HCT116 (cell line): ENCODE results near the gene RARB. TPM values are rescaled to one million over a fixed set of nuclear protein-coding genes. Genes with fewer than 3 reads are reported as not detected.

Source experiments
- ATAC-seq: fragments of 200-7000 bp; cut with Tn5 transposase; 2 replicates; pipeline ENCODE4 v1.9.1; 2020; ENCODE audit warnings: mild to moderate bottlenecking, moderate library complexity
- BruUV-seq: library from RNA; stranded (reverse); fragments of 400-500 nt; replicated peaks from 2 replicates; lab custom pipeline; 2021; lab: Mats Ljungman, UMichigan
- CTCF ChIA-PET: fragments of 300-600 bp; sonication (Branson Sonifier 250); formaldehyde crosslinking; loops from one replicate; lab custom pipeline; 2021; ENCODE audit warnings: antibody characterized with exemption; lab: Charles Lee
- POLR2A ChIA-PET: fragments of 300-600, 350-600 bp; sonication (Branson Sonifier 250); formaldehyde crosslinking; loops from one replicate; lab custom pipeline; 2021; ENCODE audit warnings: antibody characterized with exemption; lab: Charles Lee
- RAD21 ChIA-PET, 2 experiments: fragments of 300-600 bp; sonication (Branson Sonifier 250); formaldehyde crosslinking; loops; one replicate each; lab custom pipeline; 2023; ENCODE audit warnings: low total read pairs in 2 of 2; ENCODE audit not compliant: uncharacterized antibody in 2 of 2, unreplicated experiment in 2 of 2, low non-redundant PET in 1 of 2; lab: Charles Lee
- DNase-seq: peaks from one replicate; pipeline ENCODE4 v3.0.0-alpha.2; 2010; ENCODE audit warnings: low read depth, low spot score
- H2AFZ ChIP-seq: fragments of 200-600 bp; shearing (Covaris generic), sonication (generic); 2 replicates; pipeline ENCODE4 v1.6.1; 2017; ENCODE audit warnings: low read depth, mixed run types, mixed read lengths, antibody characterized with exemption, low read length; ENCODE audit not compliant: poor library complexity, severe bottlenecking
- H3K27ac ChIP-seq: 2 replicates; pipeline ENCODE4 v1.5.1; 2012; ENCODE audit warnings: low read depth, low read length
- H3K27me3 ChIP-seq: fragments of 200-600 bp; sonication (generic); 2 replicates; pipeline ENCODE4 v1.6.1; 2016; ENCODE audit warnings: mixed run types, low read length, mixed read lengths; ENCODE audit not compliant: insufficient read depth
- H3K36me3 ChIP-seq, 2 experiments: fragments of 200-500 bp in 1 of 2; fragments of 200-600 bp in 1 of 2; sonication (Bioruptor generic) in 1 of 2; sonication (generic) in 1 of 2; 2 replicates each; pipeline versions ENCODE4 v1.5.1 to v1.6.1; 2014 to 2016; ENCODE audit warnings: low read length in 2 of 2, inconsistent platforms in 1 of 2, mixed read lengths in 1 of 2, mixed run types in 1 of 2; ENCODE audit not compliant: insufficient read depth in 2 of 2, control insufficient read depth in 1 of 2
- H3K4me1 ChIP-seq, 2 experiments: fragments of 200-600 bp in 1 of 2; sonication (generic) in 1 of 2; 2 replicates each; pipeline versions ENCODE4 v1.5.1 to v1.6.1; 2012 to 2017; ENCODE audit warnings: low read length in 2 of 2, inconsistent platforms in 1 of 2, mild to moderate bottlenecking in 1 of 2, mixed read lengths in 1 of 2, mixed run types in 1 of 2, moderate library complexity in 1 of 2; ENCODE audit not compliant: insufficient read depth in 2 of 2, control insufficient read depth in 1 of 2
- H3K4me2 ChIP-seq: fragments of 200-600 bp; sonication (generic); 2 replicates; pipeline ENCODE4 v1.6.1; 2017; ENCODE audit warnings: mixed run types, low read length, mixed read lengths
- H3K4me3 ChIP-seq, 2 experiments: fragments of 200-600 bp in 1 of 2; sonication (generic) in 1 of 2; replicated peaks in 1 of 2; 2 replicates each; pipeline ENCODE4 v1.5.1; 2011 to 2016; ENCODE audit warnings: low read length in 2 of 2, control low read depth in 1 of 2, low read depth in 1 of 2, mild to moderate bottlenecking in 1 of 2, mixed read lengths in 1 of 2, mixed run types in 1 of 2
- H3K79me2 ChIP-seq: fragments of 200-600 bp; sonication (generic); 2 replicates; pipeline ENCODE4 v1.6.1; 2017; ENCODE audit warnings: mild to moderate bottlenecking, mixed run types, low read length, moderate library complexity, mixed read lengths; ENCODE audit not compliant: insufficient read depth
- H3K9ac ChIP-seq: fragments of 200-600 bp; sonication (generic); 2 replicates; pipeline ENCODE4 v1.6.1; 2016; ENCODE audit warnings: low read length, mixed read lengths
- H3K9me2 ChIP-seq: fragments of 200-600 bp; sonication (generic), shearing (Covaris generic); 2 replicates; pipeline ENCODE4 v1.6.1; 2017; ENCODE audit warnings: mixed run types, mild to moderate bottlenecking, moderate library complexity; ENCODE audit not compliant: insufficient read depth
- H3K9me3 ChIP-seq, 2 experiments: fragments of 200-500 bp in 1 of 2; fragments of 200-600 bp in 1 of 2; sonication (Bioruptor generic) in 1 of 2; sonication (generic) in 1 of 2; 2 replicates each; pipeline ENCODE4 v1.6.1; 2014 to 2017; ENCODE audit warnings: low read length in 2 of 2, mixed read lengths in 2 of 2, inconsistent platforms in 1 of 2, low read depth in 1 of 2, mild to moderate bottlenecking in 1 of 2, mixed run types in 1 of 2, moderate library complexity in 1 of 2; ENCODE audit not compliant: control insufficient read depth in 1 of 2, insufficient read depth in 1 of 2
- H4K20me1 ChIP-seq: fragments of 200-600 bp; sonication (generic), shearing (Covaris generic); 2 replicates; pipeline ENCODE4 v1.6.1; 2017; ENCODE audit warnings: mixed run types, mild to moderate bottlenecking, moderate library complexity; ENCODE audit not compliant: insufficient read depth
- CBX3 ChIP-seq: IDR thresholded peaks from 2 replicates; pipeline ENCODE4 v1.6.1; 2012; ENCODE audit warnings: low read depth
- CEBPB ChIP-seq: IDR thresholded peaks from 2 replicates; pipeline ENCODE4 v1.6.1; 2012; ENCODE audit warnings: low read depth
- EGR1 ChIP-seq: IDR thresholded peaks from 2 replicates; pipeline ENCODE4 v1.6.1; 2012; ENCODE audit warnings: low read depth
- ELF1 ChIP-seq: IDR thresholded peaks from 2 replicates; pipeline ENCODE4 v1.6.1; 2012; ENCODE audit warnings: low read depth, borderline replicate concordance
- EZH2 ChIP-seq: fragments of 200-600 bp; sonication (generic); IDR thresholded peaks from 2 replicates; pipeline ENCODE4 v1.6.1; 2017; ENCODE audit warnings: antibody characterized with exemption, mixed run types
- EZH2phosphoT487 ChIP-seq: fragments of 200-600 bp; IDR thresholded peaks from 2 replicates; pipeline ENCODE4 v1.6.1; 2018; ENCODE audit warnings: antibody characterized with exemption, borderline replicate concordance
- MAX ChIP-seq: IDR thresholded peaks from 2 replicates; pipeline ENCODE4 v1.6.1; 2012
- POLR2A ChIP-seq: IDR thresholded peaks from 2 replicates; pipeline ENCODE4 v1.7.0; 2011; ENCODE audit warnings: borderline replicate concordance; ENCODE audit not compliant: insufficient read depth, insufficient read length; ENCODE audit errors: extremely low read depth
- POLR2AphosphoS5 ChIP-seq: IDR thresholded peaks from 2 replicates; pipeline ENCODE4 v1.6.1; 2011; ENCODE audit warnings: mild to moderate bottlenecking, low read depth, low read length, moderate library complexity
- RAD21 ChIP-seq: IDR thresholded peaks from 2 replicates; pipeline ENCODE4 v1.6.1; 2012; ENCODE audit warnings: low read depth, mild to moderate bottlenecking
- REST ChIP-seq: IDR thresholded peaks from 2 replicates; pipeline ENCODE4 v1.6.1; 2012; ENCODE audit warnings: low read depth
- SIN3A ChIP-seq: IDR thresholded peaks from 2 replicates; pipeline ENCODE4 v1.6.1; 2012; ENCODE audit warnings: low read depth
- SP1 ChIP-seq: IDR thresholded peaks from 2 replicates; pipeline ENCODE4 v1.6.1; 2012; ENCODE audit warnings: low read depth
- SRF ChIP-seq: IDR thresholded peaks from 2 replicates; pipeline ENCODE4 v1.6.1; 2012; ENCODE audit warnings: low read depth
- TCF7L2 ChIP-seq: IDR thresholded peaks from 2 replicates; pipeline ENCODE4 v1.7.0; 2011; ENCODE audit warnings: borderline replicate concordance, inconsistent platforms; ENCODE audit not compliant: insufficient read depth, insufficient read length; ENCODE audit errors: extremely low read depth
- ZFX ChIP-seq: fragments of 450-650 bp; IDR thresholded peaks from 2 replicates; pipeline ENCODE4 v1.6.1; 2017
- intact Hi-C: fragments of 100-400 bp; cut with micrococcal nuclease; formaldehyde crosslinking; loops from 2 replicates; pipeline ENCODE4 v1.10.0; 2022
- total RNA-seq: library from RNA; stranded (reverse); gene quantifications from one replicate; pipeline ENCODE4 v1.2.1, GENCODE V29; 2021; ENCODE audit not compliant: unreplicated experiment

Gene RARB
- total RNA-seq, 1 experiment from 2014 or later, result not detected

GRCh38 chr3:25474052-25474451 is 46.0 kb downstream of the RARB start:
- RAD21 ChIA-PET, result no interaction called here
- Histone ChIP-seq H3K9ac (no peak overlapping the region), H3K27me3 (peaks cover 49% of the 10 kb centered on the region), H3K27ac (no peak overlapping the region), H3K4me1 (no peaks in the 10 kb centered on the region), H3K4me3 (no peak overlapping the region), H3K9me2 (no peaks in the 10 kb centered on the region), H3K79me2 (no peaks in the 10 kb centered on the region), H3K36me3 (no peaks in the 10 kb centered on the region), H3K9me3 (no peaks in the 10 kb centered on the region), H2AFZ (no peak overlapping the region), H4K20me1 (no peaks in the 10 kb centered on the region), H3K4me2 (no peak overlapping the region)
- no peak for TF ChIP-seq SRF
- TF ChIP-seq REST, result no peak
- TF ChIP-seq POLR2A, result no peak
- no peak for TF ChIP-seq EZH2
- TF ChIP-seq ELF1, result no peak
- TF ChIP-seq EGR1, result no peak
- TF ChIP-seq CBX3, result no peak
- TF ChIP-seq SIN3A, result no peak
- no peak for TF ChIP-seq EZH2phosphoT487
- TF ChIP-seq CEBPB, result no peak
- no peak for TF ChIP-seq SP1
- no peak for TF ChIP-seq TCF7L2
- TF ChIP-seq RAD21, result no peak
- no peak for TF ChIP-seq ZFX
- TF ChIP-seq MAX, result no peak
- TF ChIP-seq POLR2AphosphoS5, result no peak
- intact Hi-C loops, result no loop called here
- ATAC-seq (no peak), DNase-seq (no peak)
- POLR2A ChIA-PET, result no interaction called here
- CTCF ChIA-PET, result no interaction called here
- BruUV-seq, result no TSS peak
